GM20431 (cell line): ENCODE data around the gene EFNA5.
"Not testable (repeated sequence)": the region's sequence is repeated elsewhere in the genome, so short reads cannot be mapped to it uniquely, and the experiment has no call there.

Experiments used
- in situ Hi-C: fragments of 300-500 bp; cut with MseI, MboI; formaldehyde crosslinking; loops from one replicate; pipeline ENCODE4 v1.15.0; 2020; ENCODE audit warnings: low sequenced_read_pairs; ENCODE audit not compliant: unreplicated experiment

The EFNA5 gene

GRCh38 chr5:107472620-107473064 lies 198.1 kb downstream of the EFNA5 start:
- in situ Hi-C loops, result no loop called here

GRCh38 chr5:107470295-107470582 lies 200.5 kb downstream of the EFNA5 start:
- in situ Hi-C loops, result no loop called here

GRCh38 chr5:107469485-107470294 lies 201.0 kb downstream of the EFNA5 start:
- in situ Hi-C loops, result no loop called here

GRCh38 chr5:107469064-107469463 lies 201.7 kb downstream of the EFNA5 start:
- in situ Hi-C loops, result no loop called here

GRCh38 chr5:107468276-107468675 lies 202.5 kb downstream of the EFNA5 start:
- in situ Hi-C loops, result no loop called here

DNA sequence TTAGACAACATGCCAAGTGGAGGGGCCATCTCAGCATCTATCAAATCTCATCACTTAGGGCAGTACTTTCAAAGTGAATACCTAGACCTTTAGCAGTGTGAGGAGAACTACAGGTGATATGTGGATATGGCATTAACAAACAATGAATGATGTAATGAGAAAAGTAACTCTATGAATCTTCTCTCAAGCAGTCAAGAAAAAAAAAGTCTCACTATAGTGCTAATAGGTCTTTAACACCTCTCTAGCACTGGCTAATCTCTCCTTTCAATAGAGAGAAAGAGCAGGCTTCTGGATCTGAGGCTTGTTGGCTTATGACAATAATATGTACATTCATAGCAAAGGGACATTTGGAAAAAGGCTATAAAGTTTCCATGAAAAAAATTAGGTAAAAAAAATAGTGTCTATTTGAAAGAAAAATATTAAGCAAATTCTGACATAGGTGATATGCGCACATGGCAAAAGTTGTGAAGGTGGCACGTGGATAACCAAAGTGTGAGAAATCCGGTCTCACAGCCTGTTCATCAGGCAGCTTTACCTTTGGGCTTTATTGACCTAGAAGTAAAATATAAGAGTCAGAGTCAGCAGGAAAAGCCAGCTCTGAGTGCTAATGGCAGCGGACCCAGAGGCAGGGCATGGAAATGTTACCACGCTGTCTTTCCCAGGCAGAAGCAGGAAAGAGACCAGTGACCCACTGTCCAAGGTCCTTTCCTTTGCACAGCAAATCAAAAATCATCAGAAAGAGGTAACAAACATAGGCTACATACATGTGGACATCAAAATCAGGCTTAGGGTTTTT lies 203.4 kb downstream of the EFNA5 start:
- in situ Hi-C loops, result no loop called here

DNA sequence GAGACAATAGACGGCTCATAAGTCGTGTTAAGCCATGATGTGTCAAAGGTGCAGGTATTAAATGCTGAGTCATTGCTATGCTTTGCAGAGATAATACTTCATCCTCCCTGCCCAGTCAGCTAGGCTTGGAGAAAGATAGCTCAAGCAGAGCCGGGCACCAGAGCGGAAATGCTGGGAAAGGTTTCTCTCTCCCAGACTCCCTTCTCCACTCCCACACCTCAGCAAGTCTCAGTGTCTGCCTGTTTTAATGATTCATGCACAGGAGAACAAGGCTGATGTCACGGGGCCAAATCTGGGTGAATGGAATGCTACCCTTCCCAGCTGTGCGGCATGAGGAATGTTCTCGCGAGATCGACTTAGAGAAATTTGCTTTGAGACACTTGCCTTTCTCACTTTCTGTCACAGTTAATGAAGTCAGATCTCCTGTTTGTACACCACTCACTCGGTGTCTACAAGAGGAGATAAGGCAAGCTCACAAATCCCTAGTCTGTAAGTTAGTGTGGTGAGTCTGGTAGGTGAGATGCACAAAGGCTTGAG lies 204.4 kb downstream of the EFNA5 start:
- in situ Hi-C loops, result no loop called here

- in situ Hi-C loops, result no loop called here
These were observed 205.9 kb downstream of the EFNA5 start for GRCh38 chr5:107464876-107465275.

GRCh38 chr5:107464416-107464815 lies 206.3 kb downstream of the EFNA5 start:
- in situ Hi-C loops, result no loop called here

DNA sequence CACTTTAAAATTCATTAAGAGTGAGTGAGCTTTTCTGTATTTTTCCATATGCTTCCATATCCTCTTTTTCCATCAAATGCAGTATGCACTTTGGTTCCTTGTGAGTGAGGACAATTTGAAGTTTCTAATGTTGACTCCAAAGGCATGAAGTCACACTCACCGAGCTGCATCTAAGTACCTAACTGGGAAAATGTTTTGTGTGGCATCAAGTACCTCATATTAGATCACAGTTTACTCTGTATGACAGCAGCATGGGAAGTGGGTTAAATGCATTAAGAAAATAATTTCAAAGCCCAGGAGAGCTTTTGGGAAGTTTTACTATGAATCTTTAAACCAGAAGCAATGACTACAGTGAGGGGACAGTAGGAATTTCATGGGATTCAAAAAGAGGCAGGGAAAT lies 207.0 kb downstream of the EFNA5 start:
- in situ Hi-C loops, result no loop called here

DNA sequence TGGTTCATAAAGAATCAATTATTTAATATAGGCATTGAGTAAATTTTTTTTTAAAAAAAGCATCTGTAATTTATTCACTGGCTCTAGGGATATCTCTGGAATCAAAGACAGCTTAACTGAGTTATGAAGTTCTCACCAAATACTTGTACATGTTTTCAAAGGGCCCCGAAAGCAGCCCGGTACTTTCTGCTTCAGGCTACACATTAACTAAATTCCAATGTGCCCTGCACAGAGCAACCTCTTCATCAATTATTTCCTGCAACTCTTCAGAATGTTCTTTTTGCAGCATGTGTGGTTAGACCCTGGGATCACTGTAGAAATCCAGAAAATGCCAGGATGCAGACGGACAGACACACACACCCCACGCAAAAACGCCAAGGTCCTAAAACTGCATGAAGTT lies 209.0 kb downstream of the EFNA5 start:
- in situ Hi-C loops, result no loop called here

DNA sequence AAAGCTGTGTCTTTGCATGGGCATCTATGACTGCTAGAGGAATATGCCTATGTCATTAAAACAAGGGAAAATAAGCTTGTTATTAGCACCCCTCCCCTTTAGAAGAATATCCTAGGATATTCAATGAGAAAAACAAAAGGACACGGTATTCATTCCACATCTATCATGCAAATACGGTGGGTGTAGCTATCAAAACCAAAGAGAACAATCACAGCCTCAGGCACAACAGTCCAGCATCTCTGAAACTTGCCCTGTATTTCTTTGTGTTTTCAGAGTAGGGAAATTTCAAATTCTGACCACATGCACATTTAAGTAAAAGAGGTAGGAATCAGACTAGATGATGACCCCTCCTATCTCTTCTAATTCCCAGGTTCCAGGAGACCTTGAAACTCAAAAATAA lies 209.9 kb downstream of the EFNA5 start:
- in situ Hi-C loops, result no loop called here

- in situ Hi-C loops, result no loop called here
These were observed 211.1 kb downstream of the EFNA5 start for GRCh38 chr5:107459605-107460004.

- in situ Hi-C loops, result no loop called here
These were observed 212.4 kb downstream of the EFNA5 start for GRCh38 chr5:107458322-107458721.

DNA sequence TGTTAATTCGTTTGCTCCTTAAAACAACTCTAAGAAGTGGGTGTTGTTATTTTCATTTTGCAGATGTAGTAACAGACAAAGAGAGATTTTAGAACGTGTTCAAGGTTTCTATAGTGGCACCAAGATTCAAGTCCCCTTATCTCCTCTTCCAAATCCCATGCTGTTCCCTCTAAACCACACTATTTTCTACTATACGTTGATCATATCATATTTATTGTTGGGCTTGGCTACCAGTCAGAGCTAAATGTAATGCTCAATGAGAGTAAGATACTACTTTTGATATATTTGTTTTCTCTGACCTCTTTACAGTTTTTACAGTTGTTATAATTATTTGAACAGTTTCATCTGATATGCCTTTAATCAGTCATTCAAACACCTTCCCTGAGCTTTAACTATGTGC lies 212.9 kb downstream of the EFNA5 start:
- in situ Hi-C loops, result no loop called here

GRCh38 chr5:107457138-107457537 lies 213.6 kb downstream of the EFNA5 start:
- in situ Hi-C loops, result no loop called here

DNA sequence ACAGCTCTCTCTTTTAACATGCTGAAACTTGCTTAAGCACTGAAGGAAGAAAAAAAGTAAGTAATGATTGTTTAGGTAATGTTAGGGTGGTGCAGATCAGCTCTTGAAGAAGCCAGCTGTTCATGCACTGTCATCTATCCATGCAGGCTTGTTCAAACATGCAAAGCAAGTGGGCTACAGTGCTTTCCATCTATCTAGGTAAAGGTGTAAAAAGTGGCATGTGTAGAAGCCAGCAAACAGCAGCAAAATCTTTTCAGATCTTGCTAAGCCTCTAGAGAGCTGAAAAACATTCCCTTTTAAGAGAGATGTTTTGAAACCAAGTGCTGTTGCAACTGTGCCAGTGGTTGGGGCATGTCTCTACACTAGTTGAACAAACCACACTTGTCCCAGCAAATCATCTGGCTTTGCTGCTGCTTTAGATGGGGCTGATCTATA lies 214.4 kb downstream of the EFNA5 start:
- in situ Hi-C loops, result no loop called here

DNA sequence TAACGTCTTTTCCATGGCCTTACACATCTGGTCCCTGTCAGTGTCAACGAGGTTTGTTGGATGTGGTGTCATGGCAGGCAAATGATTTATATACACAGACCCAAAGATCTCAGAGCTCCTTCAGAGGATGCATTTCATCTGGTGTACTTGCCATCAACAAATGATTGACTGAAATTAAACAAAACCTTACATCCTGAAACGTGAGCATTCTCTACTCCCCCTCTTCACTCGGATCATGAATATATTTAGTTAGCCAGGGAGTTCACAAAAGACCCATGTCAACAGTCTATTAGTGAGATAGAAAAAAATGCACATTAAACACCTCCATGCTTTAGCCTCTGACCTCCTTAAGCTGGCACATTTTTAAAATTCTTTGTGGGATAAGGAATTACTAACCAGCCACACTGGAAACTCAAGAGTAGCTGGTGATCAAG lies 215.6 kb downstream of the EFNA5 start:
- in situ Hi-C loops, result no loop called here

DNA sequence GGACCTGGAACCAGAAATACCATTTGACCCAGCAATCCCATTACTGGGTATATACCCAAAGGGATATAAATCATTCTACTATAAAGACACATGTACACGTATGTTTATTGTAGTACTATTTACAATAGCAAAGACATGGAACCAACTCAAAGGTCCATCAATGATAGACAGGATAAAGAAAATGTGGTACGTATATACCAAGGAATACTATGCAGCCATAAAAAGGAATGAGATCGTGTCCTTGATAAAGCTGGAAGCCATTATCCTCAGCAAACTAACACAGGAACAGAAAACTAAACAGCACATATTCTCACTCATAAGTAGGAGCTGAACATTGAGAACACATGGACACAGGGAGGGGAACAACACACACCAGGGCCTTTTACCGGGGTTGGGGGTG lies 218.9 kb downstream of the EFNA5 start:
- in situ Hi-C loops, result not testable (repeated sequence)

GRCh38 chr5:107451028-107451427 lies 219.7 kb downstream of the EFNA5 start:
- in situ Hi-C loops, result no loop called here

- in situ Hi-C loops, result no loop called here
These were observed 220.2 kb downstream of the EFNA5 start for GRCh38 chr5:107450531-107450930.
